Measurements from ENCODE around the gene ZNF831.

DNA sequence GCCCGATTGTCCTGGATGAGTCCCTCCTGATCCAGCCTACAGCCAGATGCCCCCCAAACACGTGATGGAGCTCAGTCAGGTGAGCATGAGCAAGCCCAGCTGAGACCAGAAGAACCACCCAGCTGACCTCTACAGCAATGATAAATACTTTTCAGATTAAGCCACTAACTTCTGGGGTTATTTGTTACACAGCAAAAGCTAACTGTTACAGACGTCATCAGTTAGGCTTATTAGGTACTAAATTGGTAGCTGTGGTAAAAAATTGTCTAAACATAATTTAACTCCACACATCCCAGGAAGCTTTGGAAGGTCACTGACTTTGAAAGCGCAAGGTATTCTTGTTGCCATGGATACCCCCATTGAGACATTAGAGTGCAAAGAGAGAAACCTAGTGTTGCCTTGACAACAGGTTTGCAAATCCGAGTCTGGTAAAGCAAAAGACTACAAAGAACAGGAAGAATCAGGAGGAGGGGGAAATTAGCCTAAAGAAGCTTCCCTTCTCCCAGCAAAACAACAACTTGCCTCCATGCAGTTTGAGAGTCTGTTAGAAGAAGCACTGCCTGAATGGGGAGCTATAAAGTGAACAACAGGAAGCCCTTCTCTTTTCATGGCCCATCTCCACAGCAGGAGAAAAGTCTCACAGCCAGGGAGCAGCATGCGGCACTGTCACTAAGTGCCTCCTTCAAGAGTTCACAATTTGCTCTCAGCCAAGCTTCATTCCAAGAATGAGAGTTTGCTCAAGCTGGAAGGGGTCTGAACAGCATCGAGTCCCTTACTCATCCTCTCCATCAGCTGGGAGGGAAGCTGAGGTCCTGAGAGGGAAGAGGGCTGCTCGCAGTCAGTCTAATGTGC is 41.7 kb upstream of the ZNF831 start:
- no peak for TF ChIP-seq POLR2A (IDR thresholded peaks at IDR 0.05)
- TF ChIP-seq, protein P1, sequence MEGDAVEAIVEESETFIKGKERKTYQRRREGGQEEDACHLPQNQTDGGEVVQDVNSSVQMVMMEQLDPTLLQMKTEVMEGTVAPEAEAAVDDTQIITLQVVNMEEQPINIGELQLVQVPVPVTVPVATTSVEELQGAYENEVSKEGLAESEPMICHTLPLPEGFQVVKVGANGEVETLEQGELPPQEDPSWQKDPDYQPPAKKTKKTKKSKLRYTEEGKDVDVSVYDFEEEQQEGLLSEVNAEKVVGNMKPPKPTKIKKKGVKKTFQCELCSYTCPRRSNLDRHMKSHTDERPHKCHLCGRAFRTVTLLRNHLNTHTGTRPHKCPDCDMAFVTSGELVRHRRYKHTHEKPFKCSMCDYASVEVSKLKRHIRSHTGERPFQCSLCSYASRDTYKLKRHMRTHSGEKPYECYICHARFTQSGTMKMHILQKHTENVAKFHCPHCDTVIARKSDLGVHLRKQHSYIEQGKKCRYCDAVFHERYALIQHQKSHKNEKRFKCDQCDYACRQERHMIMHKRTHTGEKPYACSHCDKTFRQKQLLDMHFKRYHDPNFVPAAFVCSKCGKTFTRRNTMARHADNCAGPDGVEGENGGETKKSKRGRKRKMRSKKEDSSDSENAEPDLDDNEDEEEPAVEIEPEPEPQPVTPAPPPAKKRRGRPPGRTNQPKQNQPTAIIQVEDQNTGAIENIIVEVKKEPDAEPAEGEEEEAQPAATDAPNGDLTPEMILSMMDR (IDR thresholded peaks at IDR 0.05 in 4 of 5, conservative IDR thresholded peaks at IDR 0.05 in 1 of 5): no peak
